ENCODE data around the gene ITGA6.

GRCh38 chr2:172540421-172540820 lies 113.0 kb downstream of the ITGA6 start:
- no peak for TF ChIP-seq FOXM1 (IDR thresholded peaks at IDR 0.05; ENCODE audit: borderline replicate concordance)
- no peak for TF ChIP-seq CTBP1 (IDR thresholded peaks at IDR 0.05; ENCODE audit: borderline replicate concordance)
- no peak for TF ChIP-seq ELF4 (IDR thresholded peaks at IDR 0.05)
- no peak for TF ChIP-seq LEF1 (IDR thresholded peaks at IDR 0.05; ENCODE audit: borderline replicate concordance)
- TF ChIP-seq FOXA1 (IDR thresholded peaks at IDR 0.05), result no peak
- TF ChIP-seq SP1 (IDR thresholded peaks at IDR 0.05), result no peak
- no peak for TF ChIP-seq PKNOX1 (IDR thresholded peaks at IDR 0.05)
- no peak for TF ChIP-seq SUZ12 (IDR thresholded peaks at IDR 0.05)
- no peak for TF ChIP-seq BHLHE40 (IDR thresholded peaks at IDR 0.05; ENCODE audit: borderline replicate concordance)
- TF ChIP-seq HDGF (IDR thresholded peaks at IDR 0.05; ENCODE audit: borderline replicate concordance), result no peak
- no peak for TF ChIP-seq FOXK2 (IDR thresholded peaks at IDR 0.05)
- no peak for TF ChIP-seq L3MBTL2 (conservative IDR thresholded peaks at IDR 0.05)
- no peak for TF ChIP-seq TARDBP (IDR thresholded peaks at IDR 0.05)
- TF ChIP-seq ARNT (IDR thresholded peaks at IDR 0.05), result no peak

Data from HEK293T (cell line).